H1 (cell line): ENCODE data around the gene RNASET2. TPM values are rescaled to one million over a fixed set of nuclear protein-coding genes. Genes with fewer than 3 reads are reported as not detected.

ENCODE experiments used
- CTCF ChIA-PET: fragments of 300-600 bp; sonication (Branson Sonifier 250); formaldehyde crosslinking; loops from one replicate; lab custom pipeline; 2021; ENCODE audit not compliant: partially characterized antibody; lab: Charles Lee
- POLR2A ChIA-PET: fragments of 300-600 bp; sonication (Branson Sonifier 250); formaldehyde crosslinking; loops from one replicate; lab custom pipeline; 2021; ENCODE audit warnings: inconsistent platforms; ENCODE audit not compliant: partially characterized antibody; lab: Charles Lee
- DNase-seq, 2 experiments: peaks; one replicate each; pipeline versions ENCODE4 v3.0.0 to v3.0.0-alpha.2; 2010 to 2022; ENCODE audit warnings: low spot score in 2 of 2, low read depth in 1 of 2, mixed read lengths in 1 of 2
- FAIRE-seq: peaks from 2 replicates; lab custom pipeline; 2011; peaks lifted over from hg19 to GRCh38; lab: Jason Lieb, UNC
- H2AFZ ChIP-seq: 2 replicates; pipeline ENCODE4 v1.8.1; 2012; ENCODE audit warnings: low read length, inconsistent platforms
- H2AK5ac ChIP-seq: 2 replicates; pipeline ENCODE4 v1.6.1; 2013; ENCODE audit warnings: low read depth, low read length
- H2BK120ac ChIP-seq: replicated peaks from 2 replicates; pipeline ENCODE3; 2013; ENCODE audit warnings: low read depth, low read length, inconsistent platforms
- H2BK12ac ChIP-seq: 2 replicates; pipeline ENCODE4 v1.6.1; 2013; ENCODE audit warnings: low read depth, low read length
- H2BK15ac ChIP-seq: 2 replicates; pipeline ENCODE4 v1.6.1; 2013; ENCODE audit warnings: low read length
- H2BK20ac ChIP-seq: 2 replicates; pipeline ENCODE4 v1.6.1; 2013; ENCODE audit warnings: low read length
- H2BK5ac ChIP-seq: 2 replicates; pipeline ENCODE4 v1.6.1; 2013; ENCODE audit warnings: low read depth, low read length
- H3K14ac ChIP-seq: 2 replicates; pipeline ENCODE4 v1.6.1; 2013; ENCODE audit warnings: inconsistent platforms; ENCODE audit not compliant: insufficient read length
- H3K18ac ChIP-seq: 2 replicates; pipeline ENCODE4 v1.6.1; 2013; ENCODE audit warnings: low read length; ENCODE audit errors: extremely low read depth
- H3K23ac ChIP-seq: 2 replicates; pipeline ENCODE4 v1.6.1; 2013; ENCODE audit warnings: inconsistent platforms; ENCODE audit not compliant: insufficient read length
- H3K23me2 ChIP-seq: 2 replicates; pipeline ENCODE4 v1.6.1; 2013; ENCODE audit warnings: low read depth, low read length
- H3K27ac ChIP-seq: 2 replicates; pipeline ENCODE4 v1.6.1; 2011; ENCODE audit warnings: low read depth, low read length, inconsistent platforms
- H3K27me3 ChIP-seq, 4 experiments: replicated peaks in 1 of 4; 1 replicate in 1 of 4; 2 replicates in 3 of 4; pipeline versions ENCODE4 v1.6.1 to v1.8.1; 2011 to 2013; ENCODE audit warnings: low read length in 3 of 4, mild to moderate bottlenecking in 3 of 4, inconsistent platforms in 2 of 4, mixed read lengths in 2 of 4, moderate library complexity in 1 of 4; ENCODE audit not compliant: control insufficient read depth in 3 of 4, insufficient read depth in 3 of 4; ENCODE audit errors: extremely low read depth in 1 of 4
- H3K36me3 ChIP-seq, 4 experiments: 2 replicates each; pipeline versions ENCODE4 v1.6.1 to v1.8.1; 2011 to 2013; ENCODE audit warnings: mild to moderate bottlenecking in 4 of 4, low read length in 3 of 4, moderate library complexity in 2 of 4, control low read depth in 1 of 4, inconsistent platforms in 1 of 4; ENCODE audit not compliant: insufficient read depth in 4 of 4, control insufficient read depth in 2 of 4
- H3K4ac ChIP-seq: replicated peaks from 2 replicates; pipeline ENCODE3; 2013; ENCODE audit warnings: low read length, low read depth, mixed read lengths, inconsistent platforms; ENCODE audit not compliant: insufficient read length
- H3K4me1 ChIP-seq, 4 experiments: replicated peaks in 1 of 4; 1 replicate in 1 of 4; 2 replicates in 3 of 4; pipeline versions ENCODE4 v1.6.1 to v1.8.1; 2011 to 2013; ENCODE audit warnings: low read length in 3 of 4, inconsistent platforms in 2 of 4, mixed read lengths in 1 of 4; ENCODE audit not compliant: insufficient read depth in 4 of 4, control insufficient read depth in 3 of 4
- H3K4me2 ChIP-seq, 2 experiments: 2 replicates each; pipeline versions ENCODE4 v1.6.1 to v1.8.1; 2011 to 2013; ENCODE audit warnings: low read depth in 2 of 2, low read length in 2 of 2, control low read depth in 1 of 2, inconsistent platforms in 1 of 2, mild to moderate bottlenecking in 1 of 2; ENCODE audit not compliant: insufficient read depth in 1 of 2
- H3K4me3 ChIP-seq, 4 experiments: fragments of 200-600, 300-600 bp in 1 of 4; sonication (generic), shearing (Covaris generic), sonication (Bioruptor Twin) in 1 of 4; 2 replicates each; pipeline versions ENCODE4 v1.5.1 to v1.8.1; 2011 to 2016; ENCODE audit warnings: low read length in 4 of 4, low read depth in 3 of 4, control low read depth in 2 of 4, inconsistent platforms in 2 of 4, mild to moderate bottlenecking in 2 of 4, mixed read lengths in 1 of 4, moderate library complexity in 1 of 4; ENCODE audit not compliant: insufficient read depth in 2 of 4; ENCODE audit errors: extremely low read depth in 1 of 4
- H3K56ac ChIP-seq: replicated peaks from 2 replicates; pipeline ENCODE3; 2013; ENCODE audit warnings: low read depth, mild to moderate bottlenecking, mixed read lengths, low read length, inconsistent platforms; ENCODE audit not compliant: insufficient read length
- H3K79me1 ChIP-seq: 2 replicates; pipeline ENCODE4 v1.6.1; 2013; ENCODE audit warnings: low read depth, low read length, control low read depth
- H3K79me2 ChIP-seq, 2 experiments: 2 replicates each; pipeline versions ENCODE4 v1.6.1 to v1.8.1; 2012 to 2013; ENCODE audit warnings: low read length in 2 of 2, mild to moderate bottlenecking in 2 of 2, inconsistent platforms in 1 of 2; ENCODE audit not compliant: insufficient read depth in 2 of 2, control insufficient read depth in 1 of 2
- H3K9ac ChIP-seq, 4 experiments: replicated peaks in 1 of 4; 1 replicate in 1 of 4; 2 replicates in 3 of 4; pipeline versions ENCODE4 v1.6.1 to v1.8.1; 2011 to 2013; ENCODE audit warnings: low read depth in 3 of 4, low read length in 3 of 4, control low read depth in 2 of 4, mild to moderate bottlenecking in 2 of 4, moderate library complexity in 2 of 4, inconsistent platforms in 1 of 4; ENCODE audit errors: extremely low read depth in 1 of 4
- H3K9me3 ChIP-seq, 2 experiments: 2 replicates each; pipeline versions ENCODE4 v1.6.1 to v1.8.1; 2012 to 2013; ENCODE audit warnings: mild to moderate bottlenecking in 2 of 2, moderate library complexity in 2 of 2, control low read depth in 1 of 2, inconsistent platforms in 1 of 2, low read depth in 1 of 2, low read length in 1 of 2, mixed read lengths in 1 of 2; ENCODE audit not compliant: insufficient read depth in 2 of 2
- H4K20me1 ChIP-seq, 2 experiments: replicated peaks in 1 of 2; 2 replicates each; pipeline versions ENCODE3 to v1.8.1; 2011 to 2013; ENCODE audit warnings: inconsistent platforms in 2 of 2, low read length in 2 of 2, mild to moderate bottlenecking in 1 of 2; ENCODE audit not compliant: insufficient read depth in 2 of 2, control insufficient read depth in 1 of 2
- H4K5ac ChIP-seq: 2 replicates; pipeline ENCODE4 v1.6.1; 2013; ENCODE audit warnings: low read length, low read depth, mixed read lengths, inconsistent platforms; ENCODE audit not compliant: insufficient read length
- H4K8ac ChIP-seq: 2 replicates; pipeline ENCODE4 v1.8.0; 2013; ENCODE audit warnings: mild to moderate bottlenecking, moderate library complexity, low read length, inconsistent platforms; ENCODE audit not compliant: insufficient read depth; ENCODE audit errors: extremely low read depth
- H4K91ac ChIP-seq: replicated peaks from 2 replicates; pipeline ENCODE3; 2013; ENCODE audit warnings: low read length, mixed read lengths, inconsistent platforms; ENCODE audit not compliant: insufficient read length
- CBX8 ChIP-seq: fragments of 300-800, 300-1000 bp; sonication (generic); IDR thresholded peaks from 2 replicates; pipeline ENCODE4 v1.7.1; 2016; ENCODE audit warnings: low read depth, low read length, borderline replicate concordance
- CHD2 ChIP-seq: IDR thresholded peaks from 2 replicates; pipeline ENCODE4 v1.6.1; 2012; ENCODE audit warnings: low read length, improper control_type of control experiment
- EP300 ChIP-seq, 2 experiments: IDR thresholded peaks; 1 replicate in 1 of 2; 2 replicates in 1 of 2; pipeline ENCODE4 v1.6.1; 2011 to 2012; ENCODE audit warnings: low read depth in 2 of 2, low read length in 2 of 2, mild to moderate bottlenecking in 2 of 2, borderline replicate concordance in 1 of 2, inconsistent platforms in 1 of 2, moderate library complexity in 1 of 2
- GTF2F1 ChIP-seq: IDR thresholded peaks from 2 replicates; pipeline ENCODE4 v1.6.1; 2012; ENCODE audit warnings: low read depth, low read length, improper control_type of control experiment, borderline replicate concordance
- HDAC2 ChIP-seq, 2 experiments: fragments of 300-600 bp in 1 of 2; sonication (generic) in 1 of 2; IDR thresholded peaks; 2 replicates each; pipeline ENCODE4 v1.6.1; 2011 to 2012; ENCODE audit warnings: low read depth in 2 of 2, low read length in 2 of 2, mild to moderate bottlenecking in 2 of 2, moderate library complexity in 2 of 2, borderline replicate concordance in 1 of 2, inconsistent platforms in 1 of 2
- RAD21 ChIP-seq, 2 experiments: IDR thresholded peaks in 1 of 2; conservative IDR thresholded peaks in 1 of 2; 2 replicates each; pipeline ENCODE4 v1.6.1; 2011; ENCODE audit warnings: low read depth in 2 of 2, low read length in 2 of 2, improper control_type of control experiment in 1 of 2, inconsistent platforms in 1 of 2, mild to moderate bottlenecking in 1 of 2, moderate library complexity in 1 of 2
- SP1 ChIP-seq: IDR thresholded peaks from 2 replicates; pipeline ENCODE4 v1.6.1; 2011; ENCODE audit warnings: low read depth, low read length
- TEAD4 ChIP-seq: IDR thresholded peaks from 2 replicates; pipeline ENCODE4 v1.6.1; 2012; ENCODE audit warnings: low read depth, low read length, inconsistent platforms, mixed read lengths
- YY1 ChIP-seq: IDR thresholded peaks from 2 replicates; pipeline ENCODE4 v1.6.1; 2011; ENCODE audit warnings: low read depth, mild to moderate bottlenecking, low read length
- WGBS, 2 experiments: shearing (Covaris generic) in 1 of 2; methylation state at CpG; one replicate each; pipeline versions ENCODE4 v1.1.6 to v1.1.7; 2013 to 2015; ENCODE audit warnings: low lambda C conversion rate in 2 of 2, mixed read lengths in 2 of 2, inconsistent platforms in 1 of 2, low coverage in 1 of 2, missing lambda C conversion rate in 1 of 2; ENCODE audit not compliant: insufficient replicate concordance in 2 of 2, insufficient coverage in 1 of 2, insufficient read length in 1 of 2; ENCODE audit errors: extremely low coverage in 1 of 2, missing lambda C conversion rate in 1 of 2; 5-methylcytosine and 5-hydroxymethylcytosine counted together
- polyA plus RNA-seq, 7 experiments: library from polyadenylated mRNA; depleted of rRNA in 3 of 7; stranded (reverse) in 5 of 7; unstranded in 2 of 7; fragments of >200 nt in 5 of 7; fragments of 200-250 nt in 2 of 7; gene quantifications; 1 replicate in 5 of 7; 2 replicates in 1 of 7; 4 replicates in 1 of 7; pipeline versions ENCODE4 v1.2.1 to v1.2.3, GENCODE V29; 2011 to 2013; ENCODE audit warnings: missing spikeins in 2 of 7, mixed read lengths in 2 of 7
- total RNA-seq: library from RNA; stranded (reverse); fragmentation: NEBNext Ultra II Directional; extraction: Animal tissue kit (Norgen Biotek cat#: 25700); gene quantifications from 2 replicates; pipeline ENCODE4 v1.2.1, GENCODE V29; 2021

Gene RNASET2
- total and polyA plus RNA-seq, 2 of the 8 experiments (the other 6 are each of a cell fraction or from before 2014, with no cell fraction given), result 15.7 to 22.9 TPM

DNA sequence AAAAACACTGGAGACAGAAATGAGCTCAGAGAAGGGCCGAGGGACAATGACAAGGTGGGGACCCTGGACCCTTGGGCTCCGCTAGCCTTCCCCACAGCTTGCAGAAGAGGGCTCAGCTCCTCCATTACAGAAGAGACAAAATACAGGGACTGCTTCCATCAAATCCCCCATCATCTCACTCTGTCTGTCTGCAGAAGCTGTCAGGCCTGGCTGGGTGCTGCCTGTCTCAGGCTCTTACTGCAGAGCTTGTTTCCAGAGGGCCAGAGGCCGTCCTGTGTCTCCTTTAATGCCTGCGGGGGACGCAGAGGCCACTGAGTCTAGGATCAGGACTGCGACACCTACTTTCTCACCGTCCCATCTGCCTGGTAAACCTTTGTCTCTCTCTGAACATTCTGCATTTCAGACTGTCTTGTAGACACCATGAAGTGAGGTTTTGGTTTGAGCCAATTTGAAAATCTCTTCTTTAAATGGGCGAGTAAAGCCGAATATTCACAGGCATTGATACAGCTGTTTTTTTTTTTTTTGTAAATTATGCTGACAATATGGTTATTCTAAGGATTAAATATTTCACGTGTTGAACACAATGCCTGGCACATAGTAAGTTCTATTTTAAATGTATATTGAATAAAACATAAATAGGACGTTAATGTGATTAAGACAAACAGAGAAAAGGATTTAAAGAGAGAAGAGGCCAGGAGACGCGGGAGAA lies 28.3 kb downstream of the RNASET2 start:
- Histone ChIP-seq H4K5ac (no peak overlapping the region), H3K27ac (no peak overlapping the region), H2AFZ (no peak overlapping the region), H3K9ac (no peak overlapping the region), H3K4ac (no peak overlapping the region), H2BK20ac (no peak overlapping the region), H2BK120ac (no peak overlapping the region), H4K20me1 (peaks cover 0 to 7% of the 10 kb centered on the region in 2 experiments), H3K18ac (no peak overlapping the region), H4K91ac (no peak overlapping the region), H3K4me2 (no peak overlapping the region), H3K14ac (no peak overlapping the region), H3K56ac (no peak overlapping the region), H2BK15ac (no peak overlapping the region), H2BK5ac (no peak overlapping the region), H3K36me3 (no peaks in the 10 kb centered on the region; a peak in 2 of 8 replicates), H2BK12ac (no peak overlapping the region), H3K4me1 (no peaks in the 10 kb centered on the region), H3K4me3 (no peak overlapping the region), H3K79me2 (no peaks in the 10 kb centered on the region), H3K79me1 (no peaks in the 10 kb centered on the region), H4K8ac (no peak overlapping the region), H2AK5ac (no peak overlapping the region), H3K9me3 (no peaks in the 10 kb centered on the region), H3K23ac (no peak overlapping the region), H3K23me2 (no peaks in the 10 kb centered on the region), H3K27me3 (no peaks in the 10 kb centered on the region)
- no peak for FAIRE-seq
- WGBS, 2 experiments, result 81% methylated on average over 13 of the region's 13 CpGs; no CpG with 5 or more reads in 1 of the 2 experiments
- CTCF ChIA-PET, result interaction anchor here (1.0 to 1.7 kb wide), 5 partner anchors 9 to 65 kb away, joined by 3 to 5 read pairs (median 4); no protein-coding TSS in a partner anchor
- POLR2A ChIA-PET, result interaction anchor here (1.5 kb wide), 1 partner anchor 9 kb away, joined by 5 read pairs; no protein-coding TSS in a partner anchor
- no peak for DNase-seq
- TF ChIP-seq CHD2 (no peak), RAD21 (IDR thresholded peaks at IDR 0.05 in 1 of 2, conservative IDR thresholded peaks at IDR 0.05 in 1 of 2; ENCODE audit: low read depth in 2 of 2, low read length in 2 of 2) (no peak), SP1 (no peak), CBX8 (no peak), YY1 (no peak), GTF2F1 (no peak), HDAC2 (IDR thresholded peaks at IDR 0.05; ENCODE audit: borderline replicate concordance in 1 of 2, low read depth in 2 of 2, low read length in 2 of 2) (no peak), EP300 (IDR thresholded peaks at IDR 0.05; ENCODE audit: borderline replicate concordance in 1 of 2, low read depth in 2 of 2, low read length in 2 of 2) (no peak), TEAD4 (no peak)
